NCI-H2196 treated with DMSO at 0.1 percent for 48 hours (cell line): ENCODE measurements around the gene FGR.
A peak's percentile ranks its signal among the peaks of the same experiment; 100 is the strongest.
"Not testable (repeated sequence)": the region's sequence is repeated elsewhere in the genome, so short reads cannot be mapped to it uniquely, and the experiment has no call there.

Experiments
- DNase-seq: peaks from one replicate; lab custom pipeline; 2025; ENCODE audit not compliant: unreplicated experiment; lab: John Stamatoyannopoulos, UW

The FGR gene

DNA sequence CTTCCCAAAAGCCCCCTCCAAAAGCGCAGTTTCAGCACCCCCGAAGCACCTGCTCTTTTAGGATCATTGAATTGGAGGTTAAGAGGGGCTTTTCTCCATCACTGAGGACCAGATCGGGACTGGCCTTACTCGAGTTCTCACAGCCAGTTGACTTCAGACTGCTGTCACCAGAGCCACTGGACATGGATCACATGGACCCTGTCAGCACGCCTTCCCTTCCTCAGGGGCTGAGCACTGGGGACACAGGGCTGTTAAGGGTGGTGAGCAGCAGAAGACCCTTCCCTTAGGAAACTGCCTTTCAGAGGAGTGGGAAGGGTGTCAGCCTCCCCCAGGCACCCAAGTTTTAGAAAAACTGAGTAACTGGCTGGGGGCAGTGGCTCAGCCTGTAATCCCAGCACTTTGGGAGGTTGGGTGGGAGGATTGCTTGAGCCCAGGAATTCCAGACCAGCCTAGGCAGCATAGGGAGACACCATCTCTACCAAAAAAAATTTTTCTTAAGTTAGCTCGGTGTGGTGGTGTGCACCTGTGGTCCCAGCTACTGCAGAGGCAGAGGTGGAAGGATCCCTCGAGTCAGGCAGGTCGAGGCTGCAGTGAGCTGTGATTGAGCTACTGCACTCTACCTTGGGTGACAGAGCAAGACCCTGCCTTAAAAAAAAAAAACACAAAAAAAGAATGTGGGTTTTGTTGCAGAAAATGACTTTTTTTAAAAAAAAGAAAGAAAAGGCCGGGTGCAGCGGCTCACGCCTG, 584 bp upstream of the FGR start:
- no peak for DNase-seq

DNA sequence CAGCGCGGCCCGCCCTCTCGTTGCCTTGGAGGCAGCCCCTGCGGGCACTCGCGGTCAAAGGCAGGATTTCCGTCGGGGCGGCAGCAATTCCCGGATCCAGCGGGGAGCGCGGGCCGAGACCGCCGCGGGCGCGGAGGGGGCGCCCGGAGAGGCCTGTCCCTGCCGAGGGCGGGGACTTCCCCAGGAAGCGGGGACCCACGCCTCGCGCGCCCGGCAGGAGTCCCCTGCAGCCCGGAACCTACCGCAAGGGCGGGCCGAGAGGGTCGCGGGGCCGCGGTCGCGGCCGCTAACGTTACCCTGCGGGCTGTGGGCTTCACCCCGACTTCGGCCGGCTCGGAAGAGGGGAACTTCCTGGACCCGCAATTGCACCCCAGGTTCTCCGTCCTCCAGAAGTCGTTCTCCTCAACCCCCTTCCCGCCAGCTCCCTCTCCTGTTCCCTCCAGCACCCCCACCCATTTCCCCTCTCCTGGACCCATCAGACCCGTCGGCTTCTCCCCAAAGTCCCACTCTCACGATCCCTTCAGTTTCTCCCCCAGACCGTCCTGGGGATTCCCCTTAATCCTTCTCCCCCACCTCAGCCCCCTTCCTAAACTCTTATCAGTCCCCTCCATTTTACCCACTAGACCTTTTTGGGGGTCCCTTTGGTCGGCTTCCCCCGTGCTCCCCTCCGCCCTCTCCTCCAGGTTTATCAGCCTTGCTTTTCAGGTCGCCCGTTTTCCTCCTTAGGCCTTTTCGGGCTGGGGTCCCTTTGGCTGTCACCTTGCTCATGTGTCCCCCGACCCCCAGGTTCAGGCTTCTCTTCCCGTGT, 604 bp downstream of the FGR start:
- no peak for DNase-seq

DNA sequence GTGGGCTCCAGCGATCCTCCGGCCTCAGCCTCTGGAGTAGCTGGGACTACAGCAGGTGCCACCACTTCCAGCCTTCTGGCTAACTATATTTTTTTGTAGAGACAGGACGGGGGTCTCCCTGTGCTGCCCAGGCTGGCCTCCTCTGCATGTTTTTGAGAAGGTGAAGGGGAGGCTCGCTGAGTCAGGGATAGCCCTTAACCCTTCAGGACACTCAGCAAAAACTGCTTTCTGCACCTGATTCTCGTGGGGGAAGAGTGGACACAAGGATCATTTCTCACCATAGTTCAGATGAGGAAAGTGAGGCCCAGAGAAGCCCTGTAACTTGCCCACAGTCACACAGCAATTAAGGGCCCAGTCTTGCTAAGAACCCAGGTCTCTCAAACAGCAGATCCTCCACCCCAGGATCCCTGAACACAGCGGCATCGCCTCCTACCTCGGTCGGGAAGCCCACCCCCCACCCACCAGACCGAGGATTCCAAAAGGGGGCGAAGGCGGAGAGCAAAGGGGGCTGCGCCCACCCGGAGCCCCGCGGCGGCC, 1.3 kb downstream of the FGR start:
- DNase-seq = no peak

GRCh38 chr1:27633298-27633610, 1.7 kb downstream of the FGR start:
- DNase-seq = no peak

DNA sequence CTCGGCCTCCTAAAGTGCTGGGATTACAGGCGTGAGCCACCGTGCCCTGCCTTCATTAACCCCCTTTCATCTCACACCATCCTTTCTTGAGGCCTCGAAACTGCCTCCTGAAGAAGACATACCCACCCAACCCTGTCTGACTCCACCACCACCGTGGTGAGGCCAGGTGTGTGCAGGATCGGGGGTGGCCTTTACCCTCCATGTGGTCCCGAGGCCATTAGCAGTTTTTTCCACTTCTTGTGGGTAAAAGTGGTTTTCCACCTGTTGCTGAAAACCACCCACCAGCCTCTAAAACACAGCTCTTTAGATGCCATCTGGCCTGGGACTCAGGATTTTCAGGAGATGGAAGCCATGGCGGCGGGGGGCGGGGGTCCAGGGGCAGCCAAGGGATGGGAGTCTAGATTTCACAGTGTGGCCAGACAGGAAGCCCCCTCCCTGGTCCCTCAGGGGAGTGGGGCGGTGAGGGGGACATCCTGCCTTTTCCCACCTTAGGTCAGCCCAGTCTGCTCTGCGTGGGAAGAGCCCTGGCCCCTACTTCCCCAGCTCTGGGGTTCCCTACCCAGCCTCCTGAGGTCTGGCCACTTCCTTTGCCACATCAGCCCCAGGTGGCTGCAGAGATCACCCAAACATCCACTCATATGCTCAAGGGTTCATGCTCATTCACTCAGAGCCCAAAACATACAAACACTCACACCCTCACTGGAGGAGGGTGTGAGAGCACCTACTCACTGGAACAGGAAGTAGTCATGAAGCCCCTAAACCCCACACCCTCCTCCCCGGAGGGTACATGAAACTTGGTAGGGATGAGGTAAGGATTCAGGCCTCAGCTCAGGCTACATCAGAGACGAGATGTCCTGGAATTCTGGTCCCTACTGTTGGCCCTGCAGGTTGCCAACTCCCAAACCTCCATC, 2.3 kb downstream of the FGR start:
- DNase-seq = no peak

DNA sequence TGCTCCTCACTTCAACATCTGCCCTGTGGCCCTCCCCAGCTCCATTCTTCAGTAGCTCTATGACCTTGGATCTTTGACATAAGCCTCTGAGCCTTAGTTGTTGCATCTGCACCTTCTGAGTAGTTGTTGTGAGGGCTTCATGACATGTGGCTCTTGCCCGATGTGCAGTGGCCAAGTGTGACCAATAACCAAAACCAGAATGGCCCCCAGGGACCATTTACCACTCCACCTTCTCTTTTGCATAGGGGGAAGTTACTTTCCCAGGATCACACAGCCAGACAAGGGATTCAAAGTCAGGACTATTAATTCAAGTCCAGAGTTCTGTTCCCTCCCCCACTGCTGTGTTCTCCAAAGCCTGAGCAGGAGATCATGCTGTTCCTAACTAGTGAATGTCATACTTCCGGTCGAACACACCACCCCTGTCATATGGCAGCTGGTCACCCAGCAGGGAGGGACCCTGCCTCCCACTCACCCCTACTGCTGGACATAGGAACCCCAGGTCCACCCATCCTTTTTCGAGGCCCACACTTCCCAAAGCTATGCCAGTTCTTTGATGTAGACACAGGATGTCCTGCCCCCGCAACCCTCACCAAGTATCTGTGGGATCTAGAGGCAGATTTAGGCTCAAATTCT, 4.0 kb downstream of the FGR start:
- DNase-seq = no peak

- DNase-seq = no peak
These were observed 6.3 kb downstream of the FGR start for GRCh38 chr1:27628712-27629111.

GRCh38 chr1:27627733-27628132, 7.3 kb downstream of the FGR start:
- DNase-seq = not testable (repeated sequence)

- no peak for DNase-seq
These were observed 7.9 kb downstream of the FGR start for GRCh38 chr1:27627061-27627460.

DNA sequence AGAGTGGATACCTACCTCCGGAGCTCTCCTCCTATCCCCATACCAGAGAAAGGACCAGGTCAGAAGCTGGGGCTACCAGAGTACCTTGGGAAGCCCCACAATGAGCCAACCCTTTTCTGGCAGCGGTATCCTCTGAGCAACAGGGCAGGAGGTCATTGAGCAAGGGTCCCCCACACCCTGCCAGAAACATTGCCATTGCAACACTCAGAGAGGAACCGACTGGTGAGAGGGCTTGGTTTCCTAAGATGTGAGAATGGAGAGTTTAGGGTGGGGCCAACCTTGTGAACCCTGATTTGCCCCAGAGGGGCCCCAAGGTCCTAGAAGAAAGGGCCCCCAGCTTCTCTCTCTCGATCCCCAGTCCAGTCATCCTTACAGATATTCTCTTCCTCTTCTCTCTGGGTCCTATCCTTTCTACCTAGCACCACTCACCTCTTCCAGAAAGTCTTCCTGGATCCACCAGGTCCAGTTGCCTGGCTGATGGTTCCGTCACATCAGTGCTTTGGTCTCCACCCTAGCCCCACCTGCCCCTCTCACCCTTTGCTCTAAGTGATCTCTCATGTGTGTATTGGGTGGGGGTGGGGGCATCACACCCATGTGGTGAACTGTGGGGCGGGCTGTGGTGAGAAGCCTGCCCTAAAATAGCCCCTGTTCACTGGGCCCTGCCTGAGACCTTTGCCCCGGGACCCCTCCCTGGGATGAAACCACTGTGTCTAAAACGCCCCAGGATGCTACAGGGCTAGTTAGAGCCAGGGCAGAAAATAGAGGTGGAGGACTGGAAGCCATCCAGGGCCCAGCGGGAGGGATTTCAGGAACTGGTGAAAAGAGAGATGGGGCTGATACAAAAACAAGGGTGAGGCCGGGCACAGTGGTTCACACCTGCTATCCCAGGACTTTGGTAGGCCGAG, 8.7 kb downstream of the FGR start:
- no peak for DNase-seq

DNA sequence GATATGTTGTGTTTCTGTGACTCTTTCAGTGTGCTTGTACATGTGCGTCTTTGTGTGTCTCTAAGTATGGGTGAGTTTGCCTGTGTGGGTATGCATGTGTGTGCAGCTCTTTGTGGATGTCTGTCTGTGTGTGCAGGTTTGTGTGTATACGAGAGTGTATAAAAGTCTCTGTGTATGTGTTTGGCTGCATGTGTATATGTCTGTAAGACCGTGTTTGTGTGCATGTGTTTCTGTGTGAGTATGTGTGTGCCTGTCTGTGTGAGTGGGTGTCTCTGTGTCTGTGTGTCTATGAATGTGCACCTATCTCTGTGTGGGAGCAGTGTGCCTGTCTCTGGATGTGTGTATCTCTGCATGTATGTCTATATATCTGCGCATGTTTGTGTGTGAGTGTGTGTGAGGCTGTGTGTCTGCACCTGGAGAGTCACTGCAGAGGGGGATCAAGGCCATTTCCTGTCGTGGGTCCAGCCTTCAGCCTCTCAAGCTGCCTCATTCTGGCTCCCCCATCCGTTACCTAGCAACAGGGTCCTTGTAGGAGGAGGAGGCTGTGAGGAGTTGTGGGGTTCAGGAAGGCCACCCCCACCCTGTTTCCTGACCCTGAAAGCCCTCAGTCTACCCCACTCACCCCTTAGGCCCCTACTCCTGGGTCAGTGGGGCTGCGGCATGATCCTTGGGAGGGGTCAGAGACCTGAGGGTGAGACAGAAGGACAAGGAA, 10.4 kb downstream of the FGR start:
- peak; percentile 44 for DNase-seq

DNA sequence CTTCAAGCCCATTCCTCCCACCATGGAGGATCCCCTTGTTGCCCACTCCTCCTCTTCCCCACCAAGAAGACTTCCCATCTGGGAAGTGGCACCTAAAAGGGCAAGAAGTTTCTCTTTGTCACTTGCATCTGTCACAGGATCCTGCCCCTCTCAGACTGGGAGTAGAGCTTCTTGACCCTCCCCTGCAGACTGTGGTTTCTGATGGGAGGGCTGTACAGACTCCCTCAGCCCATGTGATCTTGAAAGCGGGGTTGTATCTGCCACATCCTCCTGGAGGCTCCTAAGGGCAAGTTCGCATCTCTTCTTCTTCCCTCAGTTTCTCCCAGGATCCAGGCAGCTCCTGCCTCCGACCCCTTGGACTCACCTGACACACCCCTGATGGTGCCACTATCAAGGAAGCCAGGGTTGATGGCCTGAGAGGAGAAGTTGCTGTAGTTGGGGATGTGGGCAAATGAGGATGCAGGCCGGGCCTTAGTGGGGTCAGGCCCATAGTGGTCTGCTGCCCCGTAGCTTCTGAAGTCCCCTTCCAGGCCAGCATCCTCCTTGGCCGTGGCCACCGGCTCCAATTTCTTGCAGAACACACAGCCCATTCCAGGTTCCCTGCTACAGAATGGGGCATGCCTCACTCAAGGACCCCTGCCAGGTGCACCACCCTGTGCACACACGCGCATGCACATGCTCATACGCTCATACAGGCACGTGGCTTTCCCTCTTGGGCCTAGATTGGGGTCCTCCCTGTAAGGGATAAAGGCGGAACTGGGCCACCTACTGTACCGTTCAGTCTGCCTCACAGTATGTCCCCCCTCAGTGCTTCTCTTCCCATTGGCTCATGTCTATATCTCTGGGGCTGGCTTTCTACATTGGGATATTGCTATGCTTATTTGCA, 11.4 kb downstream of the FGR start:
- no peak for DNase-seq

- DNase-seq = no peak
These were observed 12.2 kb downstream of the FGR start for GRCh38 chr1:27622828-27623227.

GRCh38 chr1:27621051-27621920, 13.7 kb downstream of the FGR start:
- DNase-seq = no peak

DNA sequence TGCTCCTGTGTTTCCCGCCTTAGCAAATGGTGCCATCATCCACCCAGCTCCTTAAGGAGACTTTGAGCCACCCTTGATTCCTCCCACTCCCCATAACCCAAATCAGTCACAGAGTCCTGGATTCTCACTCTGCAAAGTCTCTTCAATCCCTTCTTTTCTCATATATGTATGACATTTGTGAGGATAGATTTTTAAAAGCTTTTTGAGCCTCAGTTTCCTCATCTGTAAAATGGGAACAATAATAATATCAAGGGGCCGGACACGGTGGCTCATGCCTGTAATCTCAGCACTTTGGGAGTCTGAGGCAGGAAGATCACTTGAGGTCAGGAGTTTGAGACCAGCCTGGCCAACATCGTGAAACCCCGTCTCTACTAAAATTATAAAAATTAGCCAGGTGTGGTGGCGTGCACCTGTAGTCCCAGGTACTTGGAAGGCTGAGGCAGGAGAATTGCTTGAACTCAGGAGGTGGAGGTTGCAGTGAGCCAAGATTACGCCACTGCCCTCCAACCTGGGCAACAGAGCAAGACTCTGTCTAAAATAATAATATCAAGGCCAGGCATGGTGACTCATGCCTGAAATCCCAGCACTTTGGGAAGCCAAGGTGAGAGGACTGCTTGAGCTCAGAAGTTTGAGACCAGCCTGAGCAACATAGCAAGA, 15.1 kb downstream of the FGR start:
- DNase-seq = not testable (repeated sequence)

DNA sequence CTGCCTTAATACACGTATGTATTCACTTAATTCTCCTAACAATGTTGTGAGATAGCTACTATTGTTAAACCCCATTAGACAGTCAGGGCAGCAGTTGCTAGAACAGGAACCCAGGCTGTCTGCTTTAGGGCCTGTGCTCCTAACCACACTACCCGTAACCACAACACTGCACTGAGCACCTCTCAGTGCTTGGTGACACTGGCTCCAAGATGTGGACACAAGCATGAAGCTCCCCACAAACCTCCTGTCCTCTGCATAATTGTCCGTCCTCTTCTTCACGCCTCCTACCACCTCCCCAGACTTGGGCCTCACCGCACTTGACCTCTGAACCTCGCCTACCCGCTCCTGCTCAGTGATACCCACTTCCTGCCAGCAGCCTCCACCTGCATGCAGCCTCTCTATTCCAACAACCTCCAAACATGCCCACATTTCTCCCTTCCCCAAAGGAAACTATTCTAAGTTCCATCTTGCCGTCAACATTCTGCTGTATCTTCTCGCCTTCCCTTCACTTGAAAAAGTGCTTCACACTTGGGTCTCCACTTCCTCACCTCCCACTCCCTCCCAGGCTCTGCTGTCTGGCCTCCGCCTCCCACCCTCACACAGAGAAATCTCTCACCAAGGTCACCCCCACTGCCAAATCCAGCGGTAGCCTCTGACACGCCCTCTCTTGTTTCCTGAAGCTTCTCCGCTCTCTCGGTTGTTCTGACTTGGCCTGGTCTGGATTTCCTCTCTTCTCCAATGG, 16.5 kb downstream of the FGR start:
- no peak for DNase-seq
